GM23338 (cell line): ENCODE results near the gene ADAT3. TPM values are rescaled to one million over a fixed set of nuclear protein-coding genes. Genes with fewer than 3 reads are reported as not detected.

Experiments
- ATAC-seq: fragments of 200-7000 bp; cut with Tn5 transposase; 3 replicates; pipeline ENCODE4 v1.9.1; 2020
- DNase-seq: peaks from one replicate; pipeline ENCODE4 v3.0.0-alpha.2; 2015; ENCODE audit warnings: low spot score
- H2AFZ ChIP-seq: fragments of 200-600 bp; sonication (generic); 2 replicates; pipeline ENCODE4 v1.8.0; 2016; ENCODE audit warnings: antibody characterized with exemption, mild to moderate bottlenecking, moderate library complexity
- H3F3A ChIP-seq: fragments of 200-600 bp; sonication (generic); replicated peaks from 2 replicates; pipeline ENCODE4 v1.8.0; 2017; ENCODE audit warnings: antibody characterized with exemption, mixed run types, low read depth
- H3K27ac ChIP-seq: fragments of 200-600 bp; sonication (generic); 2 replicates; pipeline ENCODE4 v1.6.1; 2016; ENCODE audit warnings: low read depth
- H3K27me3 ChIP-seq: fragments of 200-600 bp; sonication (generic); 2 replicates; pipeline ENCODE4 v1.8.0; 2016; ENCODE audit warnings: mild to moderate bottlenecking, mixed run types, moderate library complexity; ENCODE audit not compliant: insufficient read depth
- H3K36me3 ChIP-seq: fragments of 200-600 bp; sonication (generic); 2 replicates; pipeline ENCODE4 v1.8.0; 2016; ENCODE audit warnings: mild to moderate bottlenecking; ENCODE audit not compliant: insufficient read depth
- H3K4me1 ChIP-seq: fragments of 200-600 bp; sonication (generic); 2 replicates; pipeline ENCODE4 v1.8.0; 2016; ENCODE audit warnings: mild to moderate bottlenecking, moderate library complexity; ENCODE audit not compliant: insufficient read depth
- H3K4me2 ChIP-seq: fragments of 200-600 bp; sonication (generic); 2 replicates; pipeline ENCODE4 v1.7.1; 2017; ENCODE audit warnings: mixed run types
- H3K4me3 ChIP-seq: fragments of 200-600 bp; sonication (generic); 2 replicates; pipeline ENCODE4 v1.6.1; 2016; ENCODE audit warnings: mixed run types
- H3K79me2 ChIP-seq: fragments of 200-600 bp; sonication (generic); replicated peaks from 2 replicates; pipeline ENCODE4 v1.8.0; 2017; ENCODE audit warnings: mild to moderate bottlenecking; ENCODE audit not compliant: insufficient read depth
- H3K9me2 ChIP-seq: fragments of 200-600 bp; sonication (generic); 2 replicates; pipeline ENCODE4 v1.8.0; 2017; ENCODE audit not compliant: insufficient read depth
- H4K20me1 ChIP-seq: fragments of 200-600 bp; sonication (generic); replicated peaks from 2 replicates; pipeline ENCODE4 v1.8.0; 2017; ENCODE audit warnings: mild to moderate bottlenecking; ENCODE audit not compliant: insufficient read depth
- H3K27ac Mint-ChIP-seq: 2 replicates; pipeline ENCODE4 v1.8.0; 2020; ENCODE audit warnings: inconsistent platforms, mild to moderate bottlenecking, moderate library complexity, mixed read lengths
- H3K27me3 Mint-ChIP-seq: 3 replicates; pipeline ENCODE4 v1.8.0; 2022; ENCODE audit warnings: low read depth, mild to moderate bottlenecking, moderate library complexity, mixed read lengths, inconsistent platforms; ENCODE audit not compliant: insufficient read depth, poor library complexity
- H3K36me3 Mint-ChIP-seq: 3 replicates; pipeline ENCODE4 v1.8.0; 2021; ENCODE audit warnings: low read depth, mild to moderate bottlenecking, inconsistent platforms, moderate library complexity, mixed read lengths
- H3K4me1 Mint-ChIP-seq: 3 replicates; pipeline ENCODE4 v1.8.0; 2020; ENCODE audit warnings: mild to moderate bottlenecking, inconsistent platforms, mixed read lengths
- H3K4me3 Mint-ChIP-seq: 3 replicates; pipeline ENCODE4 v1.8.0; 2021; ENCODE audit warnings: moderate library complexity, mild to moderate bottlenecking, inconsistent platforms, mixed read lengths
- H3K9me3 Mint-ChIP-seq: 3 replicates; pipeline ENCODE4 v1.8.0; 2020; ENCODE audit warnings: moderate library complexity, mild to moderate bottlenecking, inconsistent platforms, mixed read lengths
- CREB1 ChIP-seq: fragments of 250-450 bp; sonication (Bioruptor Pico); IDR thresholded peaks from 2 replicates; pipeline ENCODE4 v1.5.0; 2020; ENCODE audit warnings: low read depth, mild to moderate bottlenecking, moderate library complexity
- EZH2 ChIP-seq: fragments of 200-600 bp; sonication (generic); IDR thresholded peaks from one replicate; pipeline ENCODE4 v1.8.0; 2017; ENCODE audit warnings: antibody characterized with exemption, mild to moderate bottlenecking, low read depth; ENCODE audit not compliant: unreplicated experiment
- EZH2phosphoT487 ChIP-seq: fragments of 200-600 bp; sonication (generic); IDR thresholded peaks from one replicate; pipeline ENCODE4 v1.8.1; 2018; ENCODE audit warnings: antibody characterized with exemption; ENCODE audit not compliant: unreplicated experiment
- JUNB ChIP-seq: IDR thresholded peaks from one replicate; pipeline ENCODE4 v1.6.1; 2016; ENCODE audit warnings: antibody characterized with exemption; ENCODE audit not compliant: unreplicated experiment
- NANOG ChIP-seq: IDR thresholded peaks from 2 replicates; pipeline ENCODE4 v1.6.1; 2016; ENCODE audit warnings: antibody characterized with exemption, borderline replicate concordance
- POLR2AphosphoS5 ChIP-seq: IDR thresholded peaks from 2 replicates; pipeline ENCODE4 v1.6.1; 2016; ENCODE audit warnings: antibody characterized with exemption, low read depth
- ZNF331 ChIP-seq: fragments of 250-450 bp; sonication (Bioruptor Pico); IDR thresholded peaks from 2 replicates; pipeline ENCODE4 v1.5.0; 2020; ENCODE audit warnings: low read depth, mild to moderate bottlenecking, moderate library complexity
- polyA plus RNA-seq: library from polyadenylated mRNA; unstranded; fragments of >200 nt; fragmentation: Nextera tagmentation; extraction: Ambion mirVana; gene quantifications from 2 replicates; pipeline ENCODE4 v1.2.1, GENCODE V29; 2016
- total RNA-seq: library from RNA; depleted of rRNA; stranded (reverse); fragments of >200 nt; shearing (Covaris generic); gene quantifications from 2 replicates; pipeline ENCODE4 v1.2.3, GENCODE V29; 2014
- TF ChIP-seq, protein P1 (sequence below): IDR thresholded peaks from one replicate; pipeline ENCODE4 v1.6.1; 2018; ENCODE audit warnings: antibody characterized with exemption; ENCODE audit not compliant: unreplicated experiment
- TF ChIP-seq, protein P2 (sequence below): IDR thresholded peaks from 2 replicates; pipeline ENCODE4 v1.6.1; 2016; ENCODE audit warnings: antibody characterized with exemption
- TF ChIP-seq, protein P3 (sequence below), 2 experiments: fragments of 200-600 bp in 1 of 2; sonication (generic) in 1 of 2; conservative IDR thresholded peaks; 2 replicates each; pipeline versions ENCODE4 v1.5.1 to v1.6.1; 2016 to 2017; ENCODE audit warnings: antibody characterized with exemption in 2 of 2, low read depth in 2 of 2, mild to moderate bottlenecking in 2 of 2, moderate library complexity in 1 of 2
- TF ChIP-seq, protein P4 (sequence below): fragments of 250-450 bp; sonication (Bioruptor Pico); IDR thresholded peaks from 2 replicates; pipeline ENCODE4 v1.5.0; 2020; ENCODE audit warnings: mild to moderate bottlenecking, moderate library complexity

Gene ADAT3
- total and polyA plus RNA-seq, 2 experiments from 2014 or later = 7.9 to 12.4 TPM

DNA sequence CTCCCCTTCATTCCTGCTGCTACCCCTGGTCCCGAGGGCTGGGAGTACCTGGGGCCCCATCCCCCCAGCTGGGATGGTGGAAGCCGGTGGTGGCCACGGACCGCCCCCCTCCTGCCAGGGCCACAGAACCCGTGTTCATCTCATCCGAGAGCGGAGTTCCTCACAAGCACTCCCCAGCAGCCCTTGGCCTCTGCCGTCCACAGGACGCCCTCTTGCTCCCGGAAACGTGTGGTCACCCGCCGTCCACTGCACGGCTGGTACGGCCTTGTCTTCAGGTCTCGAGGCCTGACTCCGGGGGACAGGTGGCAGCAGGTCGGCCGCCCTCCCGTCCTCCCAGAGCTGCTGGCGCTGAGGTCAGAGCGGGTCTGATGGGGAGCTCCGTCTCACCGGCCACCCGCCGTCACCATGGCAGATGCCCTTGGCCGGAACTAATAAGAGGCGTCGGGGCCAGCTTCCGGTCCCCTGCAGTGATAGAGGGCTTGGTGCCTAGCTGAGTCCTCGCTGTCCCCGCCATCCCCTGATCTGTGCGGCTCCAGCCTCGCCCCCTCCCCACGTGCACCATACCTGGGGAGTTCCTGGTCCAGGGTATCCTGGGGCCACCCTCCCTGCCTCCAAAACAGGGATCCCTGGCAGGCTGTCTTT is 19.2 kb downstream of the ADAT3 start:
- Mint-ChIP-seq H3K9me3 (0 out of 3 replicates have a peak, but pooled peaks cover 2% of the 10 kb centered on the region), H3K4me3 (no peak overlapping the region), H3K27ac (no peak overlapping the region), H3K36me3 (peaks cover 43% of the 10 kb centered on the region; the same call in 2 of the 3 replicates), H3K4me1 (peaks cover 3% of the 10 kb centered on the region; the same call in 1 of the 3 replicates), H3K27me3 (peaks cover 20% of the 10 kb centered on the region)
- H3K27ac ChIP-seq = no peak overlapping the region
- no peaks in the 10 kb centered on the region for H3K9me2 ChIP-seq
- no peaks in the 10 kb centered on the region; the same call in 1 of the 2 replicates for H3K36me3 ChIP-seq
- no peaks in the 10 kb centered on the region for H3K4me1 ChIP-seq
- H2AFZ ChIP-seq = no peak overlapping the region
- no peak overlapping the region for H3K4me2 ChIP-seq
- peaks cover 4% of the 10 kb centered on the region; the same call in 1 of the 2 replicates for H4K20me1 ChIP-seq
- no peaks in the 10 kb centered on the region for H3K27me3 ChIP-seq
- no peak for DNase-seq
- no peaks in the 10 kb centered on the region for H3F3A ChIP-seq
- no peak overlapping the region for H3K4me3 ChIP-seq
- no peaks in the 10 kb centered on the region for H3K79me2 ChIP-seq
- TF ChIP-seq NANOG (no peak), CREB1 (CRISPR knock-in tag) (no peak), JUNB (no peak), ZNF331 (CRISPR knock-in tag) (no peak), EZH2phosphoT487 (no peak), EZH2 (no peak), POLR2AphosphoS5 (no peak)
- TF ChIP-seq, protein P1, sequence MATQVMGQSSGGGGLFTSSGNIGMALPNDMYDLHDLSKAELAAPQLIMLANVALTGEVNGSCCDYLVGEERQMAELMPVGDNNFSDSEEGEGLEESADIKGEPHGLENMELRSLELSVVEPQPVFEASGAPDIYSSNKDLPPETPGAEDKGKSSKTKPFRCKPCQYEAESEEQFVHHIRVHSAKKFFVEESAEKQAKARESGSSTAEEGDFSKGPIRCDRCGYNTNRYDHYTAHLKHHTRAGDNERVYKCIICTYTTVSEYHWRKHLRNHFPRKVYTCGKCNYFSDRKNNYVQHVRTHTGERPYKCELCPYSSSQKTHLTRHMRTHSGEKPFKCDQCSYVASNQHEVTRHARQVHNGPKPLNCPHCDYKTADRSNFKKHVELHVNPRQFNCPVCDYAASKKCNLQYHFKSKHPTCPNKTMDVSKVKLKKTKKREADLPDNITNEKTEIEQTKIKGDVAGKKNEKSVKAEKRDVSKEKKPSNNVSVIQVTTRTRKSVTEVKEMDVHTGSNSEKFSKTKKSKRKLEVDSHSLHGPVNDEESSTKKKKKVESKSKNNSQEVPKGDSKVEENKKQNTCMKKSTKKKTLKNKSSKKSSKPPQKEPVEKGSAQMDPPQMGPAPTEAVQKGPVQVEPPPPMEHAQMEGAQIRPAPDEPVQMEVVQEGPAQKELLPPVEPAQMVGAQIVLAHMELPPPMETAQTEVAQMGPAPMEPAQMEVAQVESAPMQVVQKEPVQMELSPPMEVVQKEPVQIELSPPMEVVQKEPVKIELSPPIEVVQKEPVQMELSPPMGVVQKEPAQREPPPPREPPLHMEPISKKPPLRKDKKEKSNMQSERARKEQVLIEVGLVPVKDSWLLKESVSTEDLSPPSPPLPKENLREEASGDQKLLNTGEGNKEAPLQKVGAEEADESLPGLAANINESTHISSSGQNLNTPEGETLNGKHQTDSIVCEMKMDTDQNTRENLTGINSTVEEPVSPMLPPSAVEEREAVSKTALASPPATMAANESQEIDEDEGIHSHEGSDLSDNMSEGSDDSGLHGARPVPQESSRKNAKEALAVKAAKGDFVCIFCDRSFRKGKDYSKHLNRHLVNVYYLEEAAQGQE = no peak
- TF ChIP-seq, protein P2, sequence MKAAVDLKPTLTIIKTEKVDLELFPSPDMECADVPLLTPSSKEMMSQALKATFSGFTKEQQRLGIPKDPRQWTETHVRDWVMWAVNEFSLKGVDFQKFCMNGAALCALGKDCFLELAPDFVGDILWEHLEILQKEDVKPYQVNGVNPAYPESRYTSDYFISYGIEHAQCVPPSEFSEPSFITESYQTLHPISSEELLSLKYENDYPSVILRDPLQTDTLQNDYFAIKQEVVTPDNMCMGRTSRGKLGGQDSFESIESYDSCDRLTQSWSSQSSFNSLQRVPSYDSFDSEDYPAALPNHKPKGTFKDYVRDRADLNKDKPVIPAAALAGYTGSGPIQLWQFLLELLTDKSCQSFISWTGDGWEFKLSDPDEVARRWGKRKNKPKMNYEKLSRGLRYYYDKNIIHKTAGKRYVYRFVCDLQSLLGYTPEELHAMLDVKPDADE = no peak
- TF ChIP-seq, protein P3, sequence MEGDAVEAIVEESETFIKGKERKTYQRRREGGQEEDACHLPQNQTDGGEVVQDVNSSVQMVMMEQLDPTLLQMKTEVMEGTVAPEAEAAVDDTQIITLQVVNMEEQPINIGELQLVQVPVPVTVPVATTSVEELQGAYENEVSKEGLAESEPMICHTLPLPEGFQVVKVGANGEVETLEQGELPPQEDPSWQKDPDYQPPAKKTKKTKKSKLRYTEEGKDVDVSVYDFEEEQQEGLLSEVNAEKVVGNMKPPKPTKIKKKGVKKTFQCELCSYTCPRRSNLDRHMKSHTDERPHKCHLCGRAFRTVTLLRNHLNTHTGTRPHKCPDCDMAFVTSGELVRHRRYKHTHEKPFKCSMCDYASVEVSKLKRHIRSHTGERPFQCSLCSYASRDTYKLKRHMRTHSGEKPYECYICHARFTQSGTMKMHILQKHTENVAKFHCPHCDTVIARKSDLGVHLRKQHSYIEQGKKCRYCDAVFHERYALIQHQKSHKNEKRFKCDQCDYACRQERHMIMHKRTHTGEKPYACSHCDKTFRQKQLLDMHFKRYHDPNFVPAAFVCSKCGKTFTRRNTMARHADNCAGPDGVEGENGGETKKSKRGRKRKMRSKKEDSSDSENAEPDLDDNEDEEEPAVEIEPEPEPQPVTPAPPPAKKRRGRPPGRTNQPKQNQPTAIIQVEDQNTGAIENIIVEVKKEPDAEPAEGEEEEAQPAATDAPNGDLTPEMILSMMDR (conservative IDR thresholded peaks at IDR 0.05; ENCODE audit: low read depth in 2 of 2) = no peak
- TF ChIP-seq, protein P4, sequence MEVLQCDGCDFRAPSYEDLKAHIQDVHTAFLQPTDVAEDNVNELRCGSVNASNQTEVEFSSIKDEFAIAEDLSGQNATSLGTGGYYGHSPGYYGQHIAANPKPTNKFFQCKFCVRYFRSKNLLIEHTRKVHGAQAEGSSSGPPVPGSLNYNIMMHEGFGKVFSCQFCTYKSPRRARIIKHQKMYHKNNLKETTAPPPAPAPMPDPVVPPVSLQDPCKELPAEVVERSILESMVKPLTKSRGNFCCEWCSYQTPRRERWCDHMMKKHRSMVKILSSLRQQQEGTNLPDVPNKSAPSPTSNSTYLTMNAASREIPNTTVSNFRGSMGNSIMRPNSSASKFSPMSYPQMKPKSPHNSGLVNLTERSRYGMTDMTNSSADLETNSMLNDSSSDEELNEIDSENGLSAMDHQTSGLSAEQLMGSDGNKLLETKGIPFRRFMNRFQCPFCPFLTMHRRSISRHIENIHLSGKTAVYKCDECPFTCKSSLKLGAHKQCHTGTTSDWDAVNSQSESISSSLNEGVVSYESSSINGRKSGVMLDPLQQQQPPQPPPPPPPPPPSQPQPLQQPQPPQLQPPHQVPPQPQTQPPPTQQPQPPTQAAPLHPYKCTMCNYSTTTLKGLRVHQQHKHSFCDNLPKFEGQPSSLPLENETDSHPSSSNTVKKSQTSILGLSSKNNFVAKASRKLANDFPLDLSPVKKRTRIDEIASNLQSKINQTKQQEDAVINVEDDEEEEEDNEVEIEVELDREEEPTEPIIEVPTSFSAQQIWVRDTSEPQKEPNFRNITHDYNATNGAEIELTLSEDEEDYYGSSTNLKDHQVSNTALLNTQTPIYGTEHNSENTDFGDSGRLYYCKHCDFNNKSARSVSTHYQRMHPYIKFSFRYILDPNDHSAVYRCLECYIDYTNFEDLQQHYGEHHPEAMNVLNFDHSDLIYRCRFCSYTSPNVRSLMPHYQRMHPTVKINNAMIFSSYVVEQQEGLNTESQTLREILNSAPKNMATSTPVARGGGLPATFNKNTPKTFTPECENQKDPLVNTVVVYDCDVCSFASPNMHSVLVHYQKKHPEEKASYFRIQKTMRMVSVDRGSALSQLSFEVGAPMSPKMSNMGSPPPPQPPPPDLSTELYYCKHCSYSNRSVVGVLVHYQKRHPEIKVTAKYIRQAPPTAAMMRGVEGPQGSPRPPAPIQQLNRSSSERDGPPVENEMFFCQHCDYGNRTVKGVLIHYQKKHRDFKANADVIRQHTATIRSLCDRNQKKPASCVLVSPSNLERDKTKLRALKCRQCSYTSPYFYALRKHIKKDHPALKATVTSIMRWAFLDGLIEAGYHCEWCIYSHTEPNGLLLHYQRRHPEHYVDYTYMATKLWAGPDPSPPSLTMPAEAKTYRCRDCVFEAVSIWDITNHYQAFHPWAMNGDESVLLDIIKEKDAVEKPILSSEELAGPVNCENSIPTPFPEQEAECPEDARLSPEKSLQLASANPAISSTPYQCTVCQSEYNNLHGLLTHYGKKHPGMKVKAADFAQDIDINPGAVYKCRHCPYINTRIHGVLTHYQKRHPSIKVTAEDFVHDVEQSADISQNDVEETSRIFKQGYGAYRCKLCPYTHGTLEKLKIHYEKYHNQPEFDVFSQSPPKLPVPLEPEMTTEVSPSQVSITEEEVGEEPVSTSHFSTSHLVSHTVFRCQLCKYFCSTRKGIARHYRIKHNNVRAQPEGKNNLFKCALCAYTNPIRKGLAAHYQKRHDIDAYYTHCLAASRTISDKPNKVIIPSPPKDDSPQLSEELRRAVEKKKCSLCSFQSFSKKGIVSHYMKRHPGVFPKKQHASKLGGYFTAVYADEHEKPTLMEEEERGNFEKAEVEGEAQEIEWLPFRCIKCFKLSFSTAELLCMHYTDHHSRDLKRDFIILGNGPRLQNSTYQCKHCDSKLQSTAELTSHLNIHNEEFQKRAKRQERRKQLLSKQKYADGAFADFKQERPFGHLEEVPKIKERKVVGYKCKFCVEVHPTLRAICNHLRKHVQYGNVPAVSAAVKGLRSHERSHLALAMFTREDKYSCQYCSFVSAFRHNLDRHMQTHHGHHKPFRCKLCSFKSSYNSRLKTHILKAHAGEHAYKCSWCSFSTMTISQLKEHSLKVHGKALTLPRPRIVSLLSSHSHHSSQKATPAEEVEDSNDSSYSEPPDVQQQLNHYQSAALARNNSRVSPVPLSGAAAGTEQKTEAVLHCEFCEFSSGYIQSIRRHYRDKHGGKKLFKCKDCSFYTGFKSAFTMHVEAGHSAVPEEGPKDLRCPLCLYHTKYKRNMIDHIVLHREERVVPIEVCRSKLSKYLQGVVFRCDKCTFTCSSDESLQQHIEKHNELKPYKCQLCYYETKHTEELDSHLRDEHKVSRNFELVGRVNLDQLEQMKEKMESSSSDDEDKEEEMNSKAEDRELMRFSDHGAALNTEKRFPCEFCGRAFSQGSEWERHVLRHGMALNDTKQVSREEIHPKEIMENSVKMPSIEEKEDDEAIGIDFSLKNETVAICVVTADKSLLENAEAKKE = no peak
- ATAC-seq = no peak
